Measurements from ENCODE around the gene UFD1. TPM values are rescaled to one million over a fixed set of nuclear protein-coding genes. Genes with fewer than 3 reads are reported as not detected.
A peak's percentile ranks its signal among the peaks of the same experiment; 100 is the strongest.

The UFD1 gene
- total and polyA plus RNA-seq, 9 of the 15 experiments (the other 6 are each of a cell fraction or from before 2014, with no cell fraction given) = 238 to 645 (median 363) TPM

DNA sequence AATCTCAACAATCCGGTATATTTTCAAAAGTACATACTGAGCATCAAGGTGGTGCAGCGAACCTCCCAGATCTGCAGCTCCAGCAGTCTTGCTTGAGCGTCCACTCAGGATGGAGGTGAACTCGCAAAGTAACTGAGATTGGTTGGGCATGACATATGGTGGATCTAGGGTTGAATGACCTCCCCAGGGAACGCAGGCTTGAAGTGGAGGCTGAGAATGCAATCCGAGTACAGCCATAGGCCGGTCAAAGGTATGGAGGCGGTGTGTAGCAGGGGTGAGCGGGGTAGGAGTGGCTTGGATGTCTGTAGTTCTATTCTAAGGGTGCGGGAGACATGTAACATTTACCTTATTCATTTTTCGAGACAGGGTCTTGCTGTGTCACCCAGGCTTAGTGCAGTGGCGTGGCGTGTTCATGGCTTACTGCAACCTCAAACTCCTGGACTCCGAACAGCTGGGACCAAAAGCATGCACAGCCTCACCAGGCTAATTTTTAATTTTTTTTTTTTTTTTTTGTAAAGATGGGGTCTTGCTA is 30.9 kb downstream of the UFD1 start (continued):
- TF ChIP-seq FOSL1 (tag; conservative IDR thresholded peaks at IDR 0.05) = no peak
- no peak for TF ChIP-seq CSDE1 (IDR thresholded peaks at IDR 0.05)
- no peak for TF ChIP-seq ZBTB1 (CRISPR knock-in tag; IDR thresholded peaks at IDR 0.05; ENCODE audit: borderline replicate concordance, low read depth)
- TF ChIP-seq RFX1 (IDR thresholded peaks at IDR 0.05) = no peak
- TF ChIP-seq ZSCAN32 (CRISPR knock-in tag; IDR thresholded peaks at IDR 0.05) = 0 out of 2 replicates have a peak, but pooled peaks have one; percentile 5
- TF ChIP-seq NKRF (IDR thresholded peaks at IDR 0.05; ENCODE audit: borderline replicate concordance) = peak; percentile 75; the same call in 1 of the 2 replicates
- no peak for TF ChIP-seq ZNF699 (CRISPR knock-in tag; IDR thresholded peaks at IDR 0.05; ENCODE audit: insufficient replicate concordance)
- no peak for TF ChIP-seq PHF20 (IDR thresholded peaks at IDR 0.05; ENCODE audit: partially characterized antibody)
- TF ChIP-seq, protein P1, sequence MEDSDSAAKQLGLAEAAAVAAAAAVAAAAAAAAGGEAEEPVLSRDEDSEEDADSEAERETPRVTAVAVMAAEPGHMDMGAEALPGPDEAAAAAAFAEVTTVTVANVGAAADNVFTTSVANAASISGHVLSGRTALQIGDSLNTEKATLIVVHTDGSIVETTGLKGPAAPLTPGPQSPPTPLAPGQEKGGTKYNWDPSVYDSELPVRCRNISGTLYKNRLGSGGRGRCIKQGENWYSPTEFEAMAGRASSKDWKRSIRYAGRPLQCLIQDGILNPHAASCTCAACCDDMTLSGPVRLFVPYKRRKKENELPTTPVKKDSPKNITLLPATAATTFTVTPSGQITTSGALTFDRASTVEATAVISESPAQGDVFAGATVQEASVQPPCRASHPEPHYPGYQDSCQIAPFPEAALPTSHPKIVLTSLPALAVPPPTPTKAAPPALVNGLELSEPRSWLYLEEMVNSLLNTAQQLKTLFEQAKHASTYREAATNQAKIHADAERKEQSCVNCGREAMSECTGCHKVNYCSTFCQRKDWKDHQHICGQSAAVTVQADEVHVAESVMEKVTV (CRISPR knock-in tag; IDR thresholded peaks at IDR 0.05) = no peak
- TF ChIP-seq SIX5 (IDR thresholded peaks at IDR 0.05; ENCODE audit: borderline replicate concordance in 1 of 2, insufficient read depth in 1 of 2, low read depth in 1 of 2, low read length in 2 of 2) = no peak
- TF ChIP-seq, protein P2, sequence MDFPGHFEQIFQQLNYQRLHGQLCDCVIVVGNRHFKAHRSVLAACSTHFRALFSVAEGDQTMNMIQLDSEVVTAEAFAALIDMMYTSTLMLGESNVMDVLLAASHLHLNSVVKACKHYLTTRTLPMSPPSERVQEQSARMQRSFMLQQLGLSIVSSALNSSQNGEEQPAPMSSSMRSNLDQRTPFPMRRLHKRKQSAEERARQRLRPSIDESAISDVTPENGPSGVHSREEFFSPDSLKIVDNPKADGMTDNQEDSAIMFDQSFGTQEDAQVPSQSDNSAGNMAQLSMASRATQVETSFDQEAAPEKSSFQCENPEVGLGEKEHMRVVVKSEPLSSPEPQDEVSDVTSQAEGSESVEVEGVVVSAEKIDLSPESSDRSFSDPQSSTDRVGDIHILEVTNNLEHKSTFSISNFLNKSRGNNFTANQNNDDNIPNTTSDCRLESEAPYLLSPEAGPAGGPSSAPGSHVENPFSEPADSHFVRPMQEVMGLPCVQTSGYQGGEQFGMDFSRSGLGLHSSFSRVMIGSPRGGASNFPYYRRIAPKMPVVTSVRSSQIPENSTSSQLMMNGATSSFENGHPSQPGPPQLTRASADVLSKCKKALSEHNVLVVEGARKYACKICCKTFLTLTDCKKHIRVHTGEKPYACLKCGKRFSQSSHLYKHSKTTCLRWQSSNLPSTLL (IDR thresholded peaks at IDR 0.05) = no peak
- no peak for TF ChIP-seq ZNF174 (CRISPR knock-in tag; IDR thresholded peaks at IDR 0.05)
- no peak for TF ChIP-seq NCOA6 (IDR thresholded peaks at IDR 0.05)
- TF ChIP-seq POLR2B (IDR thresholded peaks at IDR 0.05; ENCODE audit: low read depth, partially characterized antibody) = peak; percentile 1
- TF ChIP-seq SOX6 (IDR thresholded peaks at IDR 0.05) = no peak
- no peak for TF ChIP-seq CREB3L1 (IDR thresholded peaks at IDR 0.05; ENCODE audit: borderline replicate concordance, low read depth)
- peak; percentile 86; the same call in 1 of the 2 replicates for TF ChIP-seq THRB (CRISPR knock-in tag; conservative IDR thresholded peaks at IDR 0.05)
- no peak for TF ChIP-seq TRIM24 (IDR thresholded peaks at IDR 0.05)
- TF ChIP-seq HIVEP1 (CRISPR knock-in tag; IDR thresholded peaks at IDR 0.05) = no peak; the same call in 1 of the 2 replicates
